Measurements from ENCODE around the gene COL6A3. TPM values are rescaled to one million over a fixed set of nuclear protein-coding genes. Genes with fewer than 3 reads are reported as not detected.

COL6A3 gene
- total and polyA plus RNA-seq, 2 of the 13 experiments (the other 11 are each of a cell fraction or from before 2014, with no cell fraction given): 0.03 TPM; not detected in 1

DNA sequence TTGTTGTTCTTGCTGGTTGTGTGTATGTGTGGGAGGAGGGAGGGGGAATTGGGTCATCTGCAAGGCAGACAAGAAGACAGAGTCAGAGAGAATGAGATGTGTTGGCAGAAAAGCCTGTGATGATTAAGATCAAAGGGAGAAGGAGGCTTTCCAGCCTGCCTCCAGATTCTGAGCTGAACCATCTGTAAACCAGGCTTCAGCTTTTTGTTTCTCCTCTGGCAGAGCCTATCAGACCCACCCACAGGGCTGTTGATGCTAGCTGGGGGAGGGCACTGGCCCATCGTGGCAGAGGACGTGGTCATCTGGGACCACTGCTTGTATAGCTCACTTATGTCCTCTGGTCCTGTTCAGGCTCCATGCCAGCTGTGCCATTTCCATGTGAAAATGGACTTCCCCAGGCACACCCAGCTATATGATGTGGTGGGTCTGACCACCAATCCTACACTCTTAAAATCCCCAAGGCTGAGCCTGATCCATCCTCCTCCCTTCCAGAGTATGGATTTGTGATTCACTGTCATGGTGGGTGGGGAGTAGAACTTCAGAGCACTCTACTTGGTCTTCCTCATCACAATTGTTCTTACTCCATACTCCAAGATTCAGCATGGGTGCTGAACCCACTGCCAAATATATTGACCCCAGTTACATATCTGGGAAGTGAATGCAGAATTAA lies 27.8 kb upstream of the COL6A3 start:
- in situ Hi-C loops (cut with HindIII; ENCODE audit: extremely low pct_ligation_motif_present, low pct_unique_long_range_greater_than_20kb): no loop called here
- WGBS (ENCODE audit: low lambda C conversion rate): 0% methylated on average over 2 of the region's 2 CpGs
- no peak overlapping the region for H3K4me3 ChIP-seq (replicated peaks in 1 of 3; ENCODE audit: insufficient read depth in 1 of 3, low read depth in 2 of 3, low read length in 3 of 3)
- no peaks in the 10 kb centered on the region for H3K9me3 ChIP-seq (ENCODE audit: low read length)
- no peak for ATAC-seq
- no peak overlapping the region for H3K4me2 ChIP-seq (ENCODE audit: low read depth, low read length)
- H4K20me1 ChIP-seq (ENCODE audit: insufficient read depth, low read length): no peaks in the 10 kb centered on the region
- BruUV-seq (replicated peaks): no TSS peak
- ChIA-PET CTCF (ENCODE audit: low intra/inter-chr PET ratio, low total read pairs) (no interaction called here), POLR2A (no interaction called here)
- DNase-seq (ENCODE audit: low spot score): no peak
- H2AFZ ChIP-seq (ENCODE audit: low read length): no peak overlapping the region
- TF ChIP-seq ZFP82 (CRISPR knock-in tag; IDR thresholded peaks at IDR 0.05; ENCODE audit: borderline replicate concordance) (no peak), ZNF547 (CRISPR knock-in tag; IDR thresholded peaks at IDR 0.05) (no peak)
- no peaks in the 10 kb centered on the region for H3K79me2 ChIP-seq (ENCODE audit: insufficient read depth, low read length)
- intact Hi-C loops (cut with micrococcal nuclease; ENCODE audit: unreplicated experiment): no loop called here
- no peak for FAIRE-seq
- H3K36me3 ChIP-seq (replicated peaks in 1 of 2; ENCODE audit: control insufficient read depth in 1 of 2, insufficient read depth in 2 of 2, low read length in 2 of 2): no peaks in the 10 kb centered on the region
- no peak overlapping the region for H3K27ac ChIP-seq (ENCODE audit: extremely low read length, insufficient read depth, low read length)
- H3K4me1 ChIP-seq (ENCODE audit: insufficient read depth, low read length): no peaks in the 10 kb centered on the region
- H3K9ac ChIP-seq (ENCODE audit: insufficient read depth, low read depth, low read length): no peak overlapping the region
- H3K27me3 ChIP-seq (ENCODE audit: control insufficient read depth in 1 of 2, insufficient read depth in 2 of 2, low read length in 2 of 2): peaks cover 2 to 25% of the 10 kb centered on the region in 2 experiments; a peak in 4 of 5 replicates

DNA sequence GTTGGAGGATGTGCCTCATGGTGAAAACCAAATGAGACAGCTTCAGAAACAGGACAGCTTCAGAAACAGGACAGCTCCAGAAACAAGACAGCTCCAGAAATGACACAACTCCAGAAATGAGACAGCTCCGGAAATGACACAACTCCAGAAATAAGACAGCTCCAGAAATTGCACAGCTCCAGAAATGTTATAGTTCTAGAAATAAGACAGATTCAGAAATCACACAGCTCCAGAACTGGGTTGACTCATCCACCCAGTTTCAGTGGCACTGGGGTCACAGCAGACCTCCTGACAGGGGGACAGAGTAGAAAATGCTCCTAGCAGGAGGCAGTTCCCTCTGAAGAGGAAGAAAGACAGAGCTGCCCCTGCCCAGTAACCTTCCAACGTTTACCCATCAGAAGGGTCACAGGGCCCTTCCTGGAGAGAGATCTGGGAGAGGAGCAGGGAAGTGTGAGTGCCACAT lies 26.9 kb upstream of the COL6A3 start:
- no peak for DNase-seq (ENCODE audit: low spot score)
- CTCF ChIA-PET (ENCODE audit: low intra/inter-chr PET ratio, low total read pairs): no interaction called here
- Histone ChIP-seq H3K36me3 (replicated peaks in 1 of 2; ENCODE audit: control insufficient read depth in 1 of 2, insufficient read depth in 2 of 2, low read length in 2 of 2) (no peaks in the 10 kb centered on the region), H3K4me1 (ENCODE audit: insufficient read depth, low read length) (no peaks in the 10 kb centered on the region), H3K4me3 (replicated peaks in 1 of 3; ENCODE audit: insufficient read depth in 1 of 3, low read depth in 2 of 3, low read length in 3 of 3) (no peak overlapping the region), H3K9ac (ENCODE audit: insufficient read depth, low read depth, low read length) (no peak overlapping the region), H3K9me3 (ENCODE audit: low read length) (no peaks in the 10 kb centered on the region), H3K27me3 (ENCODE audit: control insufficient read depth in 1 of 2, insufficient read depth in 2 of 2, low read length in 2 of 2) (peaks cover 2 to 25% of the 10 kb centered on the region in 2 experiments; a peak in 4 of 5 replicates), H4K20me1 (ENCODE audit: insufficient read depth, low read length) (no peaks in the 10 kb centered on the region), H3K79me2 (ENCODE audit: insufficient read depth, low read length) (no peaks in the 10 kb centered on the region), H2AFZ (ENCODE audit: low read length) (no peak overlapping the region), H3K4me2 (ENCODE audit: low read depth, low read length) (no peak overlapping the region), H3K27ac (ENCODE audit: extremely low read length, insufficient read depth, low read length) (no peak overlapping the region)
- POLR2A ChIA-PET: no interaction called here
- no TSS peak for BruUV-seq (replicated peaks)
- intact Hi-C loops (cut with micrococcal nuclease; ENCODE audit: unreplicated experiment) (no loop called here), in situ Hi-C loops (cut with HindIII; ENCODE audit: extremely low pct_ligation_motif_present, low pct_unique_long_range_greater_than_20kb) (no loop called here)
- no peak for ATAC-seq
- no peak for FAIRE-seq
- 25% methylated on average over 2 of the region's 2 CpGs for WGBS (ENCODE audit: low lambda C conversion rate)
- TF ChIP-seq SMARCE1 (IDR thresholded peaks at IDR 0.05; ENCODE audit: borderline replicate concordance) (no peak), ZNF331 (CRISPR knock-in tag; IDR thresholded peaks at IDR 0.05) (no peak), FOXO1 (CRISPR knock-in tag; IDR thresholded peaks at IDR 0.05) (no peak), ZNF629 (CRISPR knock-in tag; conservative IDR thresholded peaks at IDR 0.05) (no peak), NR1H2 (CRISPR knock-in tag; IDR thresholded peaks at IDR 0.05; ENCODE audit: borderline replicate concordance, low read depth) (no peak), ZNF878 (CRISPR knock-in tag; IDR thresholded peaks at IDR 0.05) (no peak), CEBPG (CRISPR knock-in tag; IDR thresholded peaks at IDR 0.05) (no peak), PCBP1 (IDR thresholded peaks at IDR 0.05; ENCODE audit: borderline replicate concordance, low read depth, low read length) (no peak), NR2F6 (IDR thresholded peaks at IDR 0.05) (no peak), NR2F6 (CRISPR knock-in tag; IDR thresholded peaks at IDR 0.05) (no peak)
- TF ChIP-seq, protein P1, sequence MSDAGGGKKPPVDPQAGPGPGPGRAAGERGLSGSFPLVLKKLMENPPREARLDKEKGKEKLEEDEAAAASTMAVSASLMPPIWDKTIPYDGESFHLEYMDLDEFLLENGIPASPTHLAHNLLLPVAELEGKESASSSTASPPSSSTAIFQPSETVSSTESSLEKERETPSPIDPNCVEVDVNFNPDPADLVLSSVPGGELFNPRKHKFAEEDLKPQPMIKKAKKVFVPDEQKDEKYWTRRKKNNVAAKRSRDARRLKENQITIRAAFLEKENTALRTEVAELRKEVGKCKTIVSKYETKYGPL (CRISPR knock-in tag; IDR thresholded peaks at IDR 0.05): no peak
- TF ChIP-seq, protein P2, sequence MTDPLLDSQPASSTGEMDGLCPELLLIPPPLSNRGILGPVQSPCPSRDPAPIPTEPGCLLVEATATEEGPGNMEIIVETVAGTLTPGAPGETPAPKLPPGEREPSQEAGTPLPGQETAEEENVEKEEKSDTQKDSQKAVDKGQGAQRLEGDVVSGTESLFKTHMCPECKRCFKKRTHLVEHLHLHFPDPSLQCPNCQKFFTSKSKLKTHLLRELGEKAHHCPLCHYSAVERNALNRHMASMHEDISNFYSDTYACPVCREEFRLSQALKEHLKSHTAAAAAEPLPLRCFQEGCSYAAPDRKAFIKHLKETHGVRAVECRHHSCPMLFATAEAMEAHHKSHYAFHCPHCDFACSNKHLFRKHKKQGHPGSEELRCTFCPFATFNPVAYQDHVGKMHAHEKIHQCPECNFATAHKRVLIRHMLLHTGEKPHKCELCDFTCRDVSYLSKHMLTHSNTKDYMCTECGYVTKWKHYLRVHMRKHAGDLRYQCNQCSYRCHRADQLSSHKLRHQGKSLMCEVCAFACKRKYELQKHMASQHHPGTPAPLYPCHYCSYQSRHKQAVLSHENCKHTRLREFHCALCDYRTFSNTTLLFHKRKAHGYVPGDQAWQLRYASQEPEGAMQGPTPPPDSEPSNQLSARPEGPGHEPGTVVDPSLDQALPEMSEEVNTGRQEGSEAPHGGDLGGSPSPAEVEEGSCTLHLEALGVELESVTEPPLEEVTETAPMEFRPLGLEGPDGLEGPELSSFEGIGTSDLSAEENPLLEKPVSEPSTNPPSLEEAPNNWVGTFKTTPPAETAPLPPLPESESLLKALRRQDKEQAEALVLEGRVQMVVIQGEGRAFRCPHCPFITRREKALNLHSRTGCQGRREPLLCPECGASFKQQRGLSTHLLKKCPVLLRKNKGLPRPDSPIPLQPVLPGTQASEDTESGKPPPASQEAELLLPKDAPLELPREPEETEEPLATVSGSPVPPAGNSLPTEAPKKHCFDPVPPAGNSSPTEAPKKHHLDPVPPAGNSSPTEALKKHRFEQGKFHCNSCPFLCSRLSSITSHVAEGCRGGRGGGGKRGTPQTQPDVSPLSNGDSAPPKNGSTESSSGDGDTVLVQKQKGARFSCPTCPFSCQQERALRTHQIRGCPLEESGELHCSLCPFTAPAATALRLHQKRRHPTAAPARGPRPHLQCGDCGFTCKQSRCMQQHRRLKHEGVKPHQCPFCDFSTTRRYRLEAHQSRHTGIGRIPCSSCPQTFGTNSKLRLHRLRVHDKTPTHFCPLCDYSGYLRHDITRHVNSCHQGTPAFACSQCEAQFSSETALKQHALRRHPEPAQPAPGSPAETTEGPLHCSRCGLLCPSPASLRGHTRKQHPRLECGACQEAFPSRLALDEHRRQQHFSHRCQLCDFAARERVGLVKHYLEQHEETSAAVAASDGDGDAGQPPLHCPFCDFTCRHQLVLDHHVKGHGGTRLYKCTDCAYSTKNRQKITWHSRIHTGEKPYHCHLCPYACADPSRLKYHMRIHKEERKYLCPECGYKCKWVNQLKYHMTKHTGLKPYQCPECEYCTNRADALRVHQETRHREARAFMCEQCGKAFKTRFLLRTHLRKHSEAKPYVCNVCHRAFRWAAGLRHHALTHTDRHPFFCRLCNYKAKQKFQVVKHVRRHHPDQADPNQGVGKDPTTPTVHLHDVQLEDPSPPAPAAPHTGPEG (CRISPR knock-in tag; IDR thresholded peaks at IDR 0.05): no peak

Data from HepG2 (cell line).